ENCODE measurements around the gene GALNT13.

The GALNT13 gene

DNA sequence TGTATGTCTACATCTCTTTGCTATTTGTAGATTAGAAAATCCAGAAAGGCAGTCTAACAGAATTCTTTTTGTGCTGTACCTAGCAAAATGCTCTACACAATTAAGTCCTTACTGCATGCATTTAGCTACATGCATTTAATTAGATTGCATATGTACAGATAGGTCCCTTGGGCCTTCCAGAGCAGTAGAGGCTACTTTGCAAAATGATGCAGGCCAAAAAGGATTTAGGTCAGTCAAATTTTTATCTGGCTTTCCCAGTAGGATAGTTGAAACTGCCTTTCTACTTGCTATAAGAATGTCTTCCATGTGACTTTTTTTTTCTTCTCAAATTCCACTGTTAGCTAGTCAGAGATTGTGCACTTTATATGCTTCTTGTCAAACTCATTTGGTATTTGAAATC lies 19.3 kb downstream of the GALNT13 start:
- Mint-ChIP-seq H3K4me3 (no peak overlapping the region), H3K36me3 (ENCODE audit: low read depth) (no peaks in the 10 kb centered on the region), H3K27ac (no peak overlapping the region), H3K27me3 (no peaks in the 10 kb centered on the region), H3K4me1 (no peaks in the 10 kb centered on the region), H3K9me3 (peaks cover 10% of the 10 kb centered on the region)
- DNase-seq (no peak), ATAC-seq (no peak)

DNA sequence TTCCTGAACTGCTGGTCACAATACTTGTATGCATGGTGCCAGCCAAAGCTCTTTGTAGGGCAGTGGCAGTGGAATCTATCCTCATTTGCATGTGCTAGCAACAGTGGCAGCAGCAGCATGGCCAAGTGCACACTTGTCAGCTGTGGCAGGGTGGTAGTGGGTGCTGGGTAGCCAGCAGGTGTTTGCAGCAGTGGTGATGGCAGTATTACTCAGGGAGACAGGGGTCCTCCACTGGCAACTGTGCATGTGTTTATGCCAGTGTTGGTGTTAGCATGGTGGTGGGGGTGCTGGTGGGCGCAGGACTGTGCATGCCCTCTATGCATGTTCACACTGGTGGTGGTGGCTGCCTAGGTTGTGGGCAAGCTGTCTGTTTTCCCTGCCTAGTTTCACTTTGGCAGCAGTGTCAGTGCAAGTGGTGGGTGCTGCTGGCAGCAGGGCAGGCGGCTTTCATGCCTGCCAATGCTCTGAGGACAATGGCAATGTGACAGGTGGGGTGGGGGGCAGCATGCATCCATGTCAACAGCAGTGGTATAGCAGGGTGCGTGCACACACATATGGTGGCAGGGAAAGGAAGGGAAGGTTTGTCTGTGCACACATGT lies 41.2 kb downstream of the GALNT13 start:
- no peak for ATAC-seq
- H3K4me3 Mint-ChIP-seq = no peak overlapping the region
- H3K27me3 Mint-ChIP-seq = no peaks in the 10 kb centered on the region
- DNase-seq = no peak
- H3K9me3 Mint-ChIP-seq = peaks cover 21% of the 10 kb centered on the region
- H3K36me3 Mint-ChIP-seq (ENCODE audit: low read depth) = no peaks in the 10 kb centered on the region
- no peaks in the 10 kb centered on the region for H3K4me1 Mint-ChIP-seq
- H3K27ac Mint-ChIP-seq = no peak overlapping the region

DNA sequence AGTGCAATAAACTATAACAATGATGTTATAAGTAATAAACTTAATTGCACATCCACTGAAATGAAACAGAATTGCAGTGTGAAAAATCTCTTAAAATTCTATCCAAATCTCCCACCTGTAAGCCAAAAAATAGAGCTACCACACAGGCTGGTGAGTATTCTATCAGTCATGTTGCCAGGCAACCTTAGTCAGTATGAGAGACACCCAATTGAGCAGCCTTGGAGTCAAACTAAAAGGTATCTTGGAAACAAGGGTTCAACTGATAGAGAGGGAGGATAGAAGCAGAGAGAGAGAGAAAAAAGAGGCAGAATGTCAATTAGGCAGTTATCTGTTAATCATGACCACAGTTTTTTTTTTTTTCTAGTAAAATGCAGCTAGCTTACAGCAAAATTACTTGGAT lies 45.8 kb downstream of the GALNT13 start:
- no peaks in the 10 kb centered on the region for H3K36me3 Mint-ChIP-seq (ENCODE audit: low read depth)
- no peak for ATAC-seq

DNA sequence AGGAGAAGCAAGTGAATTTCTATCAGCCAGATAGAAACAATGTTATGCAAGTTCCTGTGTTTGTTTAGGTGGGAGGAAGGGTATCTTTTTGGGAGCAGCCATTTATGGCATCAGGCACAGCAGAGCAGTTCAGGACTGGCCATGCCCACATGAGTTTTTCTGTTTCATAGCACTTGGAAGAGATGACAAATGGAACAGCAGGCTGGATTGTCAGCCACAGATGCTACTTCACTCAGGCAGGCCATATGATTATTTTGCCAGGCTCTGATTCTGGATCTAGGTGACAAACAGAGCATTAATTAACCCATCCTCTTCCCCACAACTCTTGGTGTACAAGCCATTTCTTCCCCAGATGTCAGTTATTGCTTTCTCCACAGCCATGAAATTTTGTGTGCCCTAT lies 63.8 kb downstream of the GALNT13 start:
- Mint-ChIP-seq H3K27ac (no peak overlapping the region), H3K36me3 (ENCODE audit: low read depth) (no peaks in the 10 kb centered on the region), H3K4me1 (no peaks in the 10 kb centered on the region), H3K9me3 (peaks cover 24% of the 10 kb centered on the region), H3K4me3 (no peak overlapping the region), H3K27me3 (no peaks in the 10 kb centered on the region)
- DNase-seq = no peak
- ATAC-seq = no peak

More for the DNA sequence above, 45.8 kb downstream of the GALNT13 start:
- no peaks in the 10 kb centered on the region for H3K4me1 Mint-ChIP-seq
- no peaks in the 10 kb centered on the region for H3K27me3 Mint-ChIP-seq
- no peak overlapping the region for H3K4me3 Mint-ChIP-seq
- no peak overlapping the region for H3K27ac Mint-ChIP-seq
- no peak for DNase-seq
- H3K9me3 Mint-ChIP-seq = peaks cover 10% of the 10 kb centered on the region

DNA sequence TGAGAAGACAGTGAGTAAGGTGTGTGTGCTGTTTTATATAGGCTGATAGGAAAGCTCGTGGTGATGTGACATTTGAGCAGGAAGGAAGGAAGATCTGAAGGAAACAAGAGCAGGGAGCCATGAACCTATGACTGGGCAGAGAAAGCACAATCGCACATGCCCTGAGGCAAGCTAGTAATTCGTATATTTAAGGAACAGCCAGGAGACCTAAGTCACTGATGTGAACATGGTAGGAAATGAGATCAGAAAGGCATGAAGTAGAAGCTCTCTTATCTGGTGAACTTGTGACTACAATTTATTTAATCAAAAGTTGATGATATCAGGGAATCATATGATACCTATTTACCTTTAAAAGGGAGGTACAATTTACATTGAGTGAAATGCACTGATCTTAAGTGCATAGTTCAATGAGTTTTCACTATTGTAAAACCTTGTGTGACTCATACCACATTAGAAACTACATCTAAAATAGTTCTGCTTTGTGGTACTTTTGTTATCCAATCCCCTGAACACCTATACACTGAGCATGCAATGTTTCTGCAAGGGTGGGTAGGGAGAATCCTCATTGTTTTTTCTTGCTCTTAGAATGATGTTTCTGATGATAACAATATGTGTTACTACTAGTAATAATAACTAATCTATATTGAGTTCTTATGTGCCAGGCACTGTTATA lies 67.5 kb downstream of the GALNT13 start:
- DNase-seq (no peak), ATAC-seq (no peak)
- Mint-ChIP-seq H3K27me3 (no peaks in the 10 kb centered on the region), H3K4me1 (no peaks in the 10 kb centered on the region), H3K27ac (no peak overlapping the region), H3K4me3 (no peak overlapping the region), H3K36me3 (ENCODE audit: low read depth) (no peaks in the 10 kb centered on the region), H3K9me3 (peaks cover 8% of the 10 kb centered on the region)

DNA sequence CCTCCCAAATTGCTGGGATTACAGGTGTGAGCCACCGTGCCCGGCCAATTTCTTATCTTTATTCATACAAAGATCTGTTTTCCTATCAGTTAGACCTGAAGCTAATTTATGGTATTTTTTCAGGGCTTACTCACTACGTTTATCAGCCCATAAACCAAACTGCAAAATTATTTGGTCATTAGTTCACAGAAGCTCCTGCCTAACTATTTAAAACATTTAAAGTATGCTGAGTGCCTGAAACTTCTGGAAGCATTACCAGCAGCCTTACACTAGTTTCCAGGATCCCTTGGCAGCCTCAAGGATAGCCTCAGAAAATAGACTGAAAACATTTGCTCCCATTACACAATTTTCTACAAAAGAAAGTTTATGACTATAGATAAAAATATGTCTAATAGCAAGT lies 68.8 kb downstream of the GALNT13 start:
- Mint-ChIP-seq H3K27ac (no peak overlapping the region), H3K36me3 (ENCODE audit: low read depth) (no peaks in the 10 kb centered on the region), H3K27me3 (no peaks in the 10 kb centered on the region), H3K4me3 (no peak overlapping the region), H3K4me1 (no peaks in the 10 kb centered on the region), H3K9me3 (peaks cover 8% of the 10 kb centered on the region)
- ATAC-seq (no peak), DNase-seq (no peak)

DNA sequence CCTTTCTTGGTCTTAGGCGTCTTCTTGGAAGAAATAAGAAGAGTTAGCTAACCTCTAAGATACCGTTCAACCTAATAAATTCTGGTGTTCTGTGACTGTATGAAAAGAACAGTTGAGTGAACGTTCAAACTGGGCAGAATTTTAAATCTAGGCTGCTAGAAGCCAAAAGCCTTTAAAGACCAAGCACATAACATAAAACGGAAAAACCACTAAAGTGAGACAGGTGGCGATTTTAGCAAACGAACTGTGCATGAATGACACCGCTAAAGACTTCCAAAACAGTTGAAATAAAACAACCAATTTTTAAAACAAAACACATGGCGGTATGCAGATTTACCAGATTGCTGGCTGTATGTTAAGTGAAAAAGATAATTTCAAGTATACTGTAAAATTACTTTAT lies 73.1 kb downstream of the GALNT13 start:
- H3K4me1 Mint-ChIP-seq = no peaks in the 10 kb centered on the region
- H3K9me3 Mint-ChIP-seq = peaks cover 4% of the 10 kb centered on the region
- no peak overlapping the region for H3K4me3 Mint-ChIP-seq
- no peak overlapping the region for H3K27ac Mint-ChIP-seq
- ATAC-seq (no peak), DNase-seq (no peak)
- H3K36me3 Mint-ChIP-seq (ENCODE audit: low read depth) = no peaks in the 10 kb centered on the region
- no peaks in the 10 kb centered on the region for H3K27me3 Mint-ChIP-seq

DNA sequence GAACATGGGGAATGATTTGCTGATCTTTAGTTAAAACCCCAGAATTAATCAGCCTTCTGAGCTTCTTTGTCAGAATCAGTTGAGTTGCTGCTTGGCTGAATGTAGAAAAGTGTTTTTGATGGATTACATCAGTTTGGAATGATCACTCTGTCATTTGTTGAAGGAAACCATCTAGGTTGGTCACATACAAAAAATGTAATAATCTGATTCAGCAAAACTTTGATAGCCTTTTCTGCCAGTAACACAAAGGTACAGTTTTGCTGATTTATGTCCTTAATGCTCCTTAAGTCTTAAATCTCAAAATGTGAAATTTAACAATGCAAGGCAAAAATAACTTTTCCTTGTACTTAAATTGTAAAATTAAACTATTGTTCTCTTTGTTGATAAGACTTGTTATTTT lies 74.3 kb downstream of the GALNT13 start:
- DNase-seq (no peak), ATAC-seq (no peak)
- Mint-ChIP-seq H3K36me3 (ENCODE audit: low read depth) (no peaks in the 10 kb centered on the region), H3K4me1 (no peaks in the 10 kb centered on the region), H3K4me3 (no peak overlapping the region), H3K9me3 (peaks cover 4% of the 10 kb centered on the region), H3K27ac (no peak overlapping the region), H3K27me3 (no peaks in the 10 kb centered on the region)

DNA sequence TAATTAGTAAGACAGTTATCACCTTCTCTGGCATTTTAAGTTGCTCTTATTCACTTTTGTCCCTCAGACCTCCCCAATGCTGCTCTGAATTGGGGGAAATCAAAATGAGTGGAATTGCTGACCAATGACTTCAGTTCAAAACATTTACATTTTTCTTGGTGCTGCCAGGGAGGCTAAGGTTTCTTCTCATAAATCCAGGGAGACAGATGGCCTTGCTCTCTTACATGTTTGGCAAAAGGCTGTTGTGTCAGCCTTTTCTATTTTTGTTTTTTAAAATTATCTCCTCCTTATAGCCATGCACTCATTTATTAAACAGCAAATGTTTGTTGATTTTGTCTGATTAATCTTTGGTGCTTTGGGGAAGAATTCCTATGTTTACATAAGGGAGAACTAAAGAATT lies 82.0 kb downstream of the GALNT13 start:
- Mint-ChIP-seq H3K4me3 (no peak overlapping the region), H3K36me3 (ENCODE audit: low read depth) (no peaks in the 10 kb centered on the region), H3K27ac (no peak overlapping the region), H3K9me3 (peaks cover 11% of the 10 kb centered on the region), H3K27me3 (no peaks in the 10 kb centered on the region), H3K4me1 (no peaks in the 10 kb centered on the region)
- DNase-seq (no peak), ATAC-seq (no peak)

DNA sequence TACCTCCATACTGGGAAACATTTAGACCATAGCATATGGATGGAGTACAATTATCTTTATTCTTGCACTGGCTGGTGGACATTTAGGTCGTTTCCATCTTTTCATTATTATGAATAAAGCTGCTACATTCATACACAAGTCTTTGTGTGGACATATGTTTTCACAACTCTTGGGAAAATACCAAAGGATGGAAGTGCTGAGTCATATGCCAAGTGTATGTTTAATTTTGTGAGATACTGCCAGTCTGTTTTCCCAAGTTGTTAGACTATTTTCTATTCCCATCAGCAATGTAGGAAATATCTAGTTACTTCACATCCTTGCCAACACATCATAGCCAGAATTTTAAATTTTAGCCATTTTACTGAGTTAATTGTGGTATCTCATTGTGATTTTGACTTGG lies 91.5 kb downstream of the GALNT13 start:
- Mint-ChIP-seq H3K27me3 (no peaks in the 10 kb centered on the region), H3K36me3 (ENCODE audit: low read depth) (no peaks in the 10 kb centered on the region), H3K27ac (no peak overlapping the region), H3K9me3 (peaks cover 9% of the 10 kb centered on the region), H3K4me1 (no peaks in the 10 kb centered on the region), H3K4me3 (no peak overlapping the region)
- no peak for DNase-seq
- no peak for ATAC-seq

DNA sequence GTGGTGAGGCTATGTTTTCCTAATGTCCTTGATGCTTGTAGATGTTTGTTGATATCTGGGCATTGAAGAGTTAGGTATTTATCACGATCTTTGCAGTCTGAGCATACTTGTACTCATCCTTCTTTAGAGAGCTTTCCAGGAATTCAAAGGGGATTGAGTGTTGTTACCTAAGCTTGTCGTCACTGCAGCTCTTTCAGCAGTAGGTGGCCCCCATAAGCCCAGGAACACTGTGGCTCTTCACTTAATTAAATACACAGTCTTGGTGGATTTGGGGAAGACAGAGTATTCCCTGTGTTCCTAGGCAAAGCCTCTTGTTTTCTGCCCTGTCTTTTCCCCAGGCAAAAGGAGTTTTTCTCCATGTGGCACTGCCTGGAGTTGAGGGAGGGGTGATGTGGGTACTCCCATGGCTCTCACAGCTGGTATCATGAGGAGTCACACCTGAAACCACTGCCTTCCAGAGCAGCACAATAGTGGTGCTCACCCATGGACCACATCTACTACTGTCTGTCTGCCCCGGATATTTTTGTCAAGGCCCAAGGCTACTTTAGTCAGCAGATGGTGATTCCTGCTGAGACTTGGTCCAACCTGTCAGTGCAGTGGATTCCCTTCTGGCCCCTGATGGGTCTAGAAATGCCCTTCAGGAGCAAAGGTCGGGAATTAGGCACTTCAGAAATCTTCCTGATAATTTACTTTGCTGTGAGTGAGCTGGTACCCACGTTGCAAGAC lies 95.7 kb downstream of the GALNT13 start:
- Mint-ChIP-seq H3K27ac (no peak overlapping the region), H3K4me3 (no peak overlapping the region), H3K9me3 (peaks cover 13% of the 10 kb centered on the region), H3K27me3 (no peaks in the 10 kb centered on the region), H3K36me3 (ENCODE audit: low read depth) (no peaks in the 10 kb centered on the region), H3K4me1 (no peaks in the 10 kb centered on the region)
- no peak for ATAC-seq
- DNase-seq = no peak

DNA sequence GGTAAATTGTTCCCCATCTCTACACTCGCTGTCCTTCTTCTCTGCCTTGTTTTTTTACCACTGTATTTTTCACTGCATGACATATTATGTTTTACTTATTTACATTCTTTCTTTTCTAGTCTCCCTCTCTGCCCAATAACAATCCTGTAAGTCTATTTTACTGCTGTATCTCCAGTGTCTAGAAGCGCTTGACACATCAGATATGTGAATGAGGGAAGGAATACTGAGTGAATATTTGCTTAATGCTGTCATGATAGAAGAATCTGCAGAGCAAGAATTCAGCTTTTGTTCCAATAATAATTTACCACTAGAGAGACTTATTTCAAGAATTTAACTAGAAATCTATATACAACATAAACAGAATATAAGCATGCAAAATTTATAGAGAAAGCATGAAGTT lies 99.5 kb downstream of the GALNT13 start:
- no peak for DNase-seq
- H3K36me3 Mint-ChIP-seq (ENCODE audit: low read depth) = no peaks in the 10 kb centered on the region
- H3K27ac Mint-ChIP-seq = no peak overlapping the region
- no peak for ATAC-seq
- H3K4me1 Mint-ChIP-seq = no peaks in the 10 kb centered on the region
- H3K4me3 Mint-ChIP-seq = no peak overlapping the region
- peaks cover 13% of the 10 kb centered on the region for H3K9me3 Mint-ChIP-seq
- H3K27me3 Mint-ChIP-seq = no peaks in the 10 kb centered on the region

DNA sequence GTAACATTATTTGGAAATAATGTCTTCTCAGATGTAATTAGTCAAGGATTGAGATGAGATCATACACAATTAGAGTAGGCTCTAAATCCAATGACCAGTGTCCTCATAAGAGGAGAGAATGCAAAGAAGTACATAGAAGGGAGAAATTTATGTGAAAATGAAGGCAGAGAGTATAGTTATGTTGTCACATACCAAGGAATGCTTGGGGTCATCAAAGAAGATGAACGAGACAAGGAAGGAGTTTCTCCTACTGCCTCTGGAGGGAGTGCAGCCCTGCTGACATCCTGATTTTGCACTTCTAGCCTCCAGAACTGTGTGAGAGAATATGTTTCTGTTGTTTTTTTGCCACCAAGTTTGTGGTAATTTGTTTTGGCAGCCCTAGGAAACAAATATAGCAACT lies 100.1 kb downstream of the GALNT13 start:
- H3K4me3 Mint-ChIP-seq = no peak overlapping the region
- ATAC-seq (no peak), DNase-seq (no peak)
- H3K4me1 Mint-ChIP-seq = no peaks in the 10 kb centered on the region
- no peaks in the 10 kb centered on the region for H3K27me3 Mint-ChIP-seq
- peaks cover 13% of the 10 kb centered on the region for H3K9me3 Mint-ChIP-seq
- H3K36me3 Mint-ChIP-seq (ENCODE audit: low read depth) = no peaks in the 10 kb centered on the region
- no peak overlapping the region for H3K27ac Mint-ChIP-seq

DNA sequence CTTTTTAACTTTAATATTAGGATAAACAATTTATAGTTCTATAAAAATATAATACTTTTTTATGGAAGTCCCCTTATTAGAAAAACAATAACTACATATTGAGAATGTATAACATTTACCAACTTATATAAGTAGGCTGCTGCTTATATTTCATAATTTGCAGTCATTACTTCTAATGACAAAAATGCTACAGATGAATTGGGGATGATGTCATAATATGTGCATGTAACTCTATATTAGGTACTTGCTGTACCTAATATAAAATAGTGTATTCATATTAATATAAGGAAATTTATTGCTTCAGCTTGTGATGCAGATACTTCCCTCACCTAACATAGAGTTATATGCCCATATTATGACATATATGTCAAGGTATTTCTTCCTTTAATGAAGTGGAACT lies 100.7 kb downstream of the GALNT13 start:
- Mint-ChIP-seq H3K27me3 (no peaks in the 10 kb centered on the region), H3K4me1 (no peaks in the 10 kb centered on the region), H3K27ac (no peak overlapping the region), H3K9me3 (peaks cover 16% of the 10 kb centered on the region), H3K4me3 (no peak overlapping the region), H3K36me3 (ENCODE audit: low read depth) (no peaks in the 10 kb centered on the region)
- DNase-seq = no peak
- no peak for ATAC-seq

DNA sequence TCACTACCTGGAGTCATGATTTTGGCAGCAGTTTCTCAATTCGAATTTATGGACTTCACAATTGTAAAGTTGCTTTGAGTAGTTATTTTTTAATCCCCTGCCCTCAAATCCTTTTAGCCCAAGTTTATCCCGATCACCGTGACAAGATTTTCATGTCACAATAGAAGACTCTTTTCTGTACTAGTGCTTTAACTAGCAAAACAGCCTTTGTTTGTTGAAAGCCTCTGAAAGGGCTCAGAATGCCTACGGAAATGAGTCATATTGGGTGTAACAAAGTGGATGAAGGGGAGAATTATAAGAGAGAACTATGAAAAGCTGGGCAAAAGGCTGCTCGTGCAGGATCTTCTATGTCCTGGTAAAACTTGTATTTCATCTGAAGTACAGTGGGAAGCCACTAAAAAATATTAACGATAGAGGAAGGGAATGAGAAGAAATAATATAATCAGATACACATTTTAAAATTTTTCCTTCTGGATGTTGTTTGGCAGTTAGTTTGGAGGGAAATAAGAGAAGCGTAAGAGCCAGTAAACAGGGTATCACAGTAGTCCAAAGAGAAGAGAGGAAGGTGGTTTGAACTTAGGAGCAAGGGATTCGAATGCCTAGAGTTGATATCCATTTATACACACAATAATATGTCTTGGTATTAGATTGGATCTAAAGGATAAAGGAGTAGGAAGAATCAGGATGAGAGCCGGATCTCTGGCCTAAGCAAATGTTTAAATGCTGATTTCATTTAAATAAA lies 114.9 kb downstream of the GALNT13 start:
- Mint-ChIP-seq H3K9me3 (peaks cover 5% of the 10 kb centered on the region), H3K4me1 (no peaks in the 10 kb centered on the region), H3K27me3 (no peaks in the 10 kb centered on the region), H3K4me3 (no peak overlapping the region), H3K27ac (no peak overlapping the region), H3K36me3 (ENCODE audit: low read depth) (no peaks in the 10 kb centered on the region)
- ATAC-seq (no peak), DNase-seq (no peak)
